HG03280 (cell line): ENCODE data around the gene CARMIL1.
"Not testable (repeated sequence)": the region's sequence is repeated elsewhere in the genome, so short reads cannot be mapped to it uniquely, and the experiment has no call there.

Source experiments
- ATAC-seq: cut with Tn5 transposase; IDR thresholded peaks from one replicate; pipeline ENCODE4 v1.9.1; 2021; ENCODE audit warnings: mild to moderate bottlenecking, moderate library complexity; ENCODE audit not compliant: unreplicated experiment

The CARMIL1 gene

DNA sequence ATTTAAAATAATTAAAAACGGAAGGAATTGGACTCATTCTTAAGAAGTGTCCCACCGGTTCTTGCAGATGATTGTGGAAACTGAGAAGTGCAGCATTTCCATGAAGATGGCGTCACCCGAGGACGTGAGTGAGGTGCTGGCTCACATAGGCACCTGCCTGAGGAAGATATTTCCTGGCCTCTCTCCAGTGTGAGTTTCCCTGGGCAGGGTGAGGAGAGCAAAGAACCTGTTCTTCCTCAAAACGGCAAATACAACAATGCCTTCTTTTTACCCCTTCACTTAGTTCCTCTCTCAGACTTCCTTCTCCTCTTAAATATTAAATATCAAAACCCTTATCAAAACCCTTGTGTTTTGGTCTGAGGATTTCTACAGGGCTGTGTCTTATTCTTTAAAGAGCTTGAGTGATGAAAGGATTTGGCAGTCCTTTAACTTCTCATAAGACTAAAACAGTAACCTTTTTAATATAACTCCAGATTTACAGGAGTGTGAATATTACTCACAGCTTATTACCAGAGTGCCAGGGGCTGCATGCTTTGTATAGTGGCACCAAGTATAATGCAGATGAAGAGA is 156.3 kb downstream of the CARMIL1 start:
- no peak for ATAC-seq

DNA sequence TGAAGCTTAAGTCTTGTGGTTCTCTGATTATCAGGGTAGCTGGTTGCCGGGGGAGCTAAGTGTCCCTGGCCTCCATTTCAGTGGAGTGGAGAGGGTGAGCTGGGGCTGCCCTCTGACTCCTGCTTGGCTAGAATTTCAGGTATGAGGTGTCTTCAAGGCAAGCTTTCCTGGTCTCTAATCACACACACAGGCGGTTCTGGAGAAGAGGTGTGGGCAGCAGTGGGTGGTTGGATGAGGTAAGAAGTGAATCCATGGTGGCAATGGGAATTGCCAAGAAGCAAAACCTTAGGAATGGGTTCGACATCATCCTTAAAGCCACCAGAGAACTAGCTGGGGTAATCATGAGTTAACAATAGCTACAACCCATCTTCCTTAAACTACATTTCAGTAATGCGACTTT is 157.6 kb downstream of the CARMIL1 start:
- ATAC-seq = no peak

DNA sequence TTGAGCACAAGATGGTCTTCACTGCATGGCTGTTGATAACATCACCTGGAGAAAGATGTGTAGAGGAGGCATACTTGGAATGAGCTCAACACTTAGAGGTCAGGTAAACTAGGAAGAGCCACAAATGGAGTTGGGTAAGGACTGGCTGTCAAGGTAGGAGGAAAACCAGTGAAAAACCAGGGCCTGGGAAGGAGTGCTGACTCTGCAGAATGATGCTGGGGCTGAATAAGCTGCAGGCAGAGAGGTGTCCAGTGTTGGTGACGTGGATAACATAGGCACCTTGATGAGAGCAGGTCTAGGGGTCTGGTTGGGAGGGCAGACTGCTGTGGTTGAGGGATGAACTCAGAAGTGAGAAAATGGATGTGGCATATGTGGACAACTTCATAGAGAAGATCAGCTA is 160.2 kb downstream of the CARMIL1 start:
- no peak for ATAC-seq

DNA sequence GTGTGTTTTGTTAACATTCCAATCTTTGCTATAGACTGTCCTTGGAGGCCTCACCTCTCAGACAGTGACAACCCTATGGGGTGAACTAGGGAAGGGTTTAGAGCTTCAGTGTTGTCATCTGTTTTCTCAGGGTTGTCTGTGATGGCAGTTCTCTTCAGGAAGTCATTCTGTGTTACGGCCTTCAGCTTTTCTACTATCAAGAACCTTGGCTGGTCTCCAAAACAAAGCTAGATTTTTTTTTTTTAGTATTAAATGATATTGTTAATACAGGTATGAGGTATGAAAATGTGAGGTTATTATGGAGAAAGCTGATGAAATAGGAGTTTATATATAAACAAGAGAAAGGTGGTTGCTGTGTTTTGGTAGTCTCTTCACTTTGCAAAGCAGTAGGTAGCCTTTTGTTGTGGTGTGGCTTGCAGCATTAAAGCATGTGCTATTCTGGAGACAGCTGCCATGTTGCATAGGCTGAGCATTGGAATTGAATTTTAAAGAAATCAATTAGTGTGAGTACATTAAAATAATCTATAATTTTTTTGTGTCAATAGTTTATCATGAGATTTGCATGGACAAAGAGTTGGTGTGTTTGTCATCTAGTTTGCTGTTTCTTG is 162.6 kb downstream of the CARMIL1 start:
- no peak for ATAC-seq

DNA sequence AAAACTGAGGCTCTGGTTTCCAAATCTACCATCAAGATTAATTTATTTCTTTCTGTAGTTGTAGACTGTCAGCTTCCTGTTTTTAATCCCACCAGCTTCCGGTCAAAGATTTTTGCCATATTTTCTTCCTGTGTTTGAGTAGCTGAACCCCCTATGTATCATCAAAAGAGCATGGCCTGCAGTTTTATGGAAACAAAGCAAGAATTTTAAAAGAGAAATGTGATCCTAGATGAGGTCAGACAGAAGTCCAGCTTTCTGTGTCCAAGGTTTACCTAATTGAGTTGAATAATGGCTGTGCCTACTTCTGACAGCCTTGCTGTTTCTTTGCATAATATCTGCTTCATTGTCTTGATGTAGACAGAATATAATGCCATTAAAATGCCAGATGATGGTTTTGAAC is 163.7 kb downstream of the CARMIL1 start:
- no peak for ATAC-seq

DNA sequence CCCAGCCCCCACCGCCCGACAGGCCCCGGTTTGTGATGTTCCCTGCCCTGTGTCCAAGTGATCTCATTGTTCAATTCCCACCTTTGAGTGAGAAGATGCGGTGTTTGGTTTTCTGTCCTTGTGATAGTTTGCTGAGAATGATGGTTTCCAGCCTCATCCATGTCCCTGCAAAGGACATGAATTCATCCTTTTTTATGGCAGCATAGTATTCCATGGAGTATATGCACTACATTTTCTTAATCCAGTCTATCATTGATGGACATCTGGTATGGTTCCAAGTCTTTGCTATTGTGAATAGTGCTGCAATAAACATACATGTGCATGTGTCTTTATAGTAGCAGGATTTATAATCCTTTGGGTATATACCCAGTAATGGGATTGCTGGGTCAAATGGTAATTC is 165.3 kb downstream of the CARMIL1 start:
- not testable (repeated sequence) for ATAC-seq

DNA sequence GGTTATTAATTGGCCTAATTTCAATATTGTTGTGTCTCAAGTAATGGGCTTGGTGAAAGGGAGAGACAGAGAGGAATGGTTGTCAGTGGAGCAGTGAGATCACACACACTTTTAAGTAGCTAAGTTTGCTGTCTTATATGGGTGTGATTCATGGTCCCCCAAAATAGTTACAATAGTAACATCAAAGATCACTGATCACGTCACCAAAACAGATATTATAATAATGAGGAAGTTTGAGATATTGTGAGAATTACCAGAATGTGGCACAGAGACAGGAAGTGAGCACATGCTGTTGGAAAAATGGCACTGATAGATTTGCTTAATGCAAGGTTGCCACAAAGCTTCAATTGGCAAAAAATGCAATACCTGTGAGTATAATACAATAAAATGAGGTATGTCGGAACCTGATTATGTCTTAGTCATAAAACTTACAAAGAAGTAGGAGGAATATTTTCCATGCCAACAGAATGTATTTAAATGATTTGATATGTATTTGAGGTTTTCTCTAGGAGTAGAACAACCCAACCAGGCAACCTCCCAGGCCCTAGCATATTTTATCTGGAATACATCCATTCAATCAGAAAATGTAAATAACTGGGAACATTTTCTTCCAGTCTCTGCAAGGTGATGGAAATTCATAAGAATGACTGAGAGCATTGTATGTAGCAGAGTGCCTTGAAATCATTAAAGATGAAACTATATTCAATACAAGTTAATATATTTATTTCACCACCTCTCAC is 167.8 kb downstream of the CARMIL1 start:
- no peak for ATAC-seq

DNA sequence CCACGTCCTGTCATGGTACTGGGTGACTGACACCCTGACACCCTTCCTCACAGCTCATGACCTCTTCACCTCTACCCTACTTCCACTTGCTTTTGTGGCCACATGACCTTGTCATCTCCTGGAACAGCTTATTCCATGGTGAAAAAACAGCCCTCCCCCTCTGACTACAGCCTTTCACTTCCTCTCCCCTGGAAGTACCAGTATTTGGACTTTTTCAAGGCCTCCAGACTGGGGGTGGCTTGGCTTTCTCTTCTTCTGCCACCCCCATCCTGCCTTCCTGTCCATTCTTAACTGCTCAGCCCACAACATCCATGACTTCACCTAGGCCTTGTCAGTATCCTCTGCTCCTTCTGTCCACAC is 168.4 kb downstream of the CARMIL1 start:
- ATAC-seq = no peak

DNA sequence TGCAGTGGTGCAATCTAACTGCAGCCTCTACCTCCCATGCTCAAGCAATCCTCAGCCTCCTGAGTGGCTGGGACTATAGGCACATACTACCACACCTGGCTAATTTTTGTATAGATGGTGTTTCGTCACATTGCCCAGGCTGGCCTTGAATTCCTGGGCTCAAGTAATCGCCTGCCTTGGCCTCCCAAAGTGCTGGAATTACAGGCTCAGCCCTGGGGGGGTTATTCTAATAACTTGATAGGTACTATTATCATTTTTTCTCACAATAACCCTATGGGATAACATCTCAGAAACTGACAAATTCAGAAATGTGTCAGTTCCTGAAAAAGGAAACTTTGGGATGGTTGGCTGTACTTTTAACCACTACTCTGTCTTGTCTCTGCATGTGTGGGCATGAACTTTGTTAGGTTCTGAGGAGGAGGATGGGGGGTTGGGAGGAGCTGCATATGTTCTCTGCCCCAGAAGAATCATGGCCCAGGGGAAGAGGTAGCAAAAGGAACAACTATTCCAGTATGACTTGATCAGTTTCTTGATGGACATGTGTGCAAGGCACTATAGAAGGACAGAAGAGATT is 169.9 kb downstream of the CARMIL1 start:
- ATAC-seq = no peak

DNA sequence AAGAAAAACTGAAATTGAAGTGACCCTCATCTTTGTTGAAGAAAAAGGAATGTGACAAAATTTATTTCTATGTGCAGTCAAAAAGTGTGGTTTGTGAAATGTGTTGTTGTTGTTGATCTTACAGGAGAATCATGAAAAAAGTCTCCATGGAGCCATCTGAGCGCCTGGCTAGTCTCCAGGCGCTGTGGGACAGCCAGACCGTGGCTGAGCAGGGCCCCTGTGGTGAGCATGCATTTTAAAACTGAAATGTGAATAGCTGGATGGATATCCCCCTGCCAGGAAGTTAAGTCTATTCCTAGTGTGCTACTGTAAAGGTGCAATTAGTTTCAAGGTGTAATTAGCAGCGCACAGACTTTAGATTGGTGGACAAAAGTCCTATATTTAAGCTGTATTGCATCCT is 170.6 kb downstream of the CARMIL1 start:
- no peak for ATAC-seq

DNA sequence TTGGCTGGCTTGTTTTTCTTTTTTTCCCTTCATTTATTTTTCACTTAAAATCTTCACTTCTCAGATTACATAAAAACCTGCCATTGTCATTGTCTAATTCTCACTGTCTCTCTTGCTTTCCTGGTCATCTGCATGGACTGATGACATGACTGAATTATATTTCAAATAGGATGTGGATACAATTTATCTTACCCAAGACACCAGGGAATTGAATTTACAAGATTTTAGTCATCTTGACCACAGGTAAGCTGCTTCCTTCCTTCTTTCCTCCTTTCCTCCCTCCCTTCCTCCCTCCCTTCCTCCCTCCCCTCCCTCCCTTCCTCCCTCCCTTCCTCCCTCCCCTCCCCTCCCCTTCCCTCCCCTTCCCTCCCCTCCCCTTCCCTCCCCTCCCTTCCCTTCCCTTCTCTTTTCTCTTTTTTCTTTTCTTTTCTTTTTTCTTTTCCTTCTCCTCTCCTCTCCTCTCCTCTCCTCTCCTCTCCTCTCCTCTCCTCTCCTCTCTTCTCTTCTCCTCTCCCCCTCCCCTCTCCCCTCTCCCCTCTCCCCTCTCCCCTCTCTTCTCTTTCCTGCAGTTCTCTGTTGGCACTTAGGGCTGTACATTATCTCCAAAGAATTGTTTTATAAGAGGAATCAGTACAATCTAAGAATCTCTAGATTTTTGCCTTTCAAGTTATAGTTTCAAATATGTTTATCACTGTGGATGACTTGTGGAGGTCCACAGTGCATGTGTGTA is 171.5 kb downstream of the CARMIL1 start:
- ATAC-seq = no peak

DNA sequence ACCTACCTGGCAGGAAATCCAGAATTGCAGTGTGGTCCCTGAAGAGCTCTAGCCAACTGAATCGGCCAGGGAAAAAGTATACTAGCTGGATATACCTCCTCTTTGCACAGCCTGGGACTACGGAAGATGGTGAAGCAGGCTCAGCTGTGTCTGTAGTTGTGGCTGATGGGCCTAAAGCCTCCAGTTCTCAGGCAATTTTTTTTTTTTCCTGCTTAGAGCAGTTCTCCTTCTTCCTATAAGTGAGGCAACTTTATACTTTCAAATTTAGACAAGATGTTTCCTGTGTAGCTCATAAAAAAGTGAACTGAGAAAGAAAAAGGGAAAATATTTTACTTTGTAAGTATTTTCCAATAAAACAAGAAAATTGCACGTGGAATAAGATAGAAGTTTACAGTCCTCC is 172.9 kb downstream of the CARMIL1 start:
- ATAC-seq = no peak

DNA sequence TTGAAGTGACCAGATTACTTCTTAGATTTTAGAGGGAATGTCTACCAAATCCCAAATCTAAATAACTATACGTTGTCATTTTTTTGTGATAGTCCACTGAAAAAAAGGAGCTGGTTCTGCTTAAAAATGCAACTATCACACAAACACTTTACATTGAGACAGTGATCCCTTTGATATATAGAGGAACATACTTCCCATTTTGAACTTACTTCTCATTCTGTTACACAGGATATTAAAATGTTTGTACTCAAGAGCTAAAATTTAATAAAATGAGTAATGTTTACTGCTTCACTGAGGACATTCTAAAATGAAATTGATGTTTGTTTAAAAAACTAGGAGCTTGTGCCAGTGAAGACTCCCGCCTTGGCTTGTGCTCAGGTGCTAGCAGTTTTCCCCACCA is 174.1 kb downstream of the CARMIL1 start:
- no peak for ATAC-seq

DNA sequence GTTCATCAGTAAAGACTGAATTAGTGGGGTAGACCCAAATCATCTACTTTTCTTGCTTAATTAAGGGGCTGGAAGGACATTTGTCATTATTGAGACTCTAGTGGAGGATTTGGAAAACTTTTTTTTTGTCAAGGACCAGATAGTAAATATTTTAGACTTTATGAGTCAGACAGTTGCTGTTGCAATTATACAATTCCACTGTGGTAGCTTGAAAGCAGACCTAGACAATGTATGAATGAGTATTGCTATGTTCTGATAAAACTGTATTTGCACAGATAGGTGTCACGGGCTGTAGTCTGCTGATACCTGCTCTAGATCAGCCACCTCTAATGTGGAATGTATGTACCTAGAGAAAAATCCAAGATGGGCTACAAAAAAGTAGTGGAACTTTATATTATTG is 175.0 kb downstream of the CARMIL1 start:
- no peak for ATAC-seq

DNA sequence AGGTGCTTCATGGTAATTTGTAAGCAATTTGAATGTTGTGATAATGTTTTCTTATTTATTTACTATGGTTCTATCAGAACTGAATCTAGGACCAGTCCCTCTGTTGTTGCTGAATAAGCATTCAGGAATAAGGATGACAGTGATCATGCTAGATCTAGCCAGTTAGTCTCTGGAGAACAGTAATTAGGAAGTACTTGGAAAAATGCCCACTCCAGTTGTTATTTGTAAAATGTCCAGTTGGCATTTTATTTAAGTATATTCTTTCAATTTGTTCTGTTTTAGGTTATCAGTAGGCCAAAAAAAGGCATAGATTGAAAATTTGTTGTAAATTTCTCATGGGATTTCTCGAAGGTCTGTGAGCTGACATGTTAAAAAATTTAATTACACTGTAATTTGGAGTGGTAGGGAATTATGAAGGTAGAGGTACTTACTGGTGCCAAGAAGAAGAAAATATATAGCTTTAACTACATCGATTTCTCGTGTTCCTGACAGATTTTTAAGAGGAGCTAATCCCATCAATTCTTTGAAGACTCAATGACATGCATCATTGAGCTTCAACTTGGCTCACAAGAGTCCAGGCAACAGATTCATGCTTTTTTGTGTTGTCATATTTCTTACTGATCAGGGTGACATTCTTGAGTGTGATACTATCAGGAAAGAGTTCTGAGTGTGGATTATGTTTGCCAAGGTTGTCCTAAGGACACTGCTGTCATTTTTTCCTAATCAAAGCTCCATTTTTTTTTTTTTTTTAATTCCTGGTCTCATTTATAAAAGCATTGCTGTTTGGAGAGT is 177.3 kb downstream of the CARMIL1 start:
- no peak for ATAC-seq

DNA sequence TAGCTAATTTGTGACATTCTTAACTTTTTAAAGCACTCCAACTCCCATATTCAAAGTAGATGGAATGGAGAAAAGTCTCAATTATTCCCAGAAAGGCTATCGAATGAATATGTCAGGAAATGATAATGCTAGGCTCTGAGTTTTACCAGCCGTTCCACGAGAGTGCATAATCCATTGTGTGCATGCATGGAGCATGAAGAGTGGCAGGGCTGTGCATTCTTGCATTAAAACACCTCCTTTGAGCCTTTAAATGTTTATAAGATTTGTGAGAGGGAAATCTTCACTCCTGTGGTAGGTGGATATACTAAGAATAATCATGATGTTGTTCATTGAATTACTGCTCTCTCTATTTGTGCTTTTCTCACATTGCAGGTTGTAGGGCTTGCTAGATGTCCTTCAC is 178.3 kb downstream of the CARMIL1 start:
- ATAC-seq = no peak

DNA sequence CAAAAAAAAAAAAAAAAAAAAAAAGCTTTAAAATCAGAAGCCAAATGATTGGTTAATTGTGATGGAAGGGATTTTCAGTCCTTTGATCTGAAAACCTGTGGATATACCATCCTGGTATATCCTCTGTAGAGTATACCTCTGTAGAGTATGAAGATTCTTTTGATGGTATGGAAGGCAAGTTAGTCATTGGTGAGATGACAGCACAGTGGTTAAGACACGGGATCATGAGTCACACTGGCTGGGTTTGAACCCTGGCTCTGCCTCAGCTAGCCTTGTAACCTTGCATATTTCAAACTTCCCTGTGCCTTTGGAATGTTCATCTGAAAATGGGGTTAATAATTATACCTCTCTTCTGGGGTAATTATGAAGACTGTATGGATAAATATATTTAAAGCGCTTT is 179.3 kb downstream of the CARMIL1 start:
- ATAC-seq = no peak

DNA sequence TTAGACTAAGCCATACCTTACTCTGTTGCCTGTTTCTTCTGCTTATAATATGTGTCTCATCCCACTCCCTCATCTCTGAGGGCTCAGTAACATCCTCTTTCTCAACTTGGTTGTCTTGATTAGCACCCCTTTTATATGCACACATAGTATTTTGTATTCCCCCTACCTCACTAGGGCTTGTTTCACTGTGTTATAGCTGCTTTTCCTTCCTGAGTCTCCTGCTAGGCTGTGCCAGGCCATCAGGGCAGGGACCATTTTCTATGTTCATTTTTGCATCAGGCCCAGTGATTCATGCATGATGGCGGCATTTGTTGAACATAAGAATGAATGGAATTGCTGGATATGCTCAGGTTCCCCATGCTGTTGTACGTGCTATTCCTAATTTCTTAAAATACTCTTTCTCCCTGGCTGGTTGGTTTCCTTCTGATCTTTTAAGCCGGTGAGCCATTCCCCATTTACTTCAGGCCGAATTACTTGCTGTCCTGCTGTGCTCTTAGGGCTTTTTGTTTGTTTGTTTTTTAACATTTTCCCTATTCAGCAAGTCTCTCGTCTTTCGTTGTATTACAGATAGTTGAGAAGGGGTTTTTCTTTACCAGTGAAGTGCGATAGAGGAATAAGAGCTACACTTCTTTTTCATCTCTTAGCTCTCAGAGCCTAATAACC is 183.2 kb downstream of the CARMIL1 start:
- ATAC-seq = no peak

DNA sequence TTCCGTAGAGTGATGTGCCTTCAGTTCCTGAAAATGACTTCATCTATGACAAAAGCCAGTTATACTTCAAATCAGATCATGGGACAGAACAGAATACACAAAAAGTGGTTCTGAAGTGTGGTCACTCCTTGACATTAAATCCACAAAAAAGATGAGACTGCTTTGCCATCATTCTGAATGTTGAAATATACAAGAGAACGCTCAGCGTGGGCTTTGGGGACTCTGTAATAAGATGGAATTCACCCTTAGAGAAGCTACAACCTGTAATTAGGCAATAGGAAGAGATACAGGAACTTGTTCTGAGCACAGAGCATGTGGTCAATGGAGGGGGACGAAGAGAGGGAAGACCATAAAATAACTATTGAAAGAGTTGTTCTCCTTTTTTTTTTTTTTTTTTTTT is 184.3 kb downstream of the CARMIL1 start:
- ATAC-seq = no peak

DNA sequence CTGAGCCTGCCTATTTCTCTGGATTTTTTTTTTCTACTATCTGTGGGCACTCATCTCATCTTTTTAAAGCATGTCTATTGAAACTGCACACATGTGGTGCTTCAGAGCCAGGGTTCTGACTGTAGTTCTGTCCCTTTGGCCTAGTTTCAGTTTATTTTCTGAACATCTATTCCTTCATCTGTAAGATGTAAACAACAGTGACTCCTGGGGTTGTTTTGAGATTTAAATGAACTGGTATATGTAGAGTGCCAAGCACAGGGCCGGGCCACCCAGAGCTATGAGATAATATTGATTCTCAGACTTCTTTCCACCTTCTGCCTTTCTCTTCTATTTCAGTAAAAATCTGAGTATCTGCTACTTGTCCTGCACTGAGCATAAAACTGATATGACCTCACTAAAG is 185.1 kb downstream of the CARMIL1 start:
- ATAC-seq = no peak
